ENCODE measurements around the gene TCAF1. TPM values are rescaled to one million over a fixed set of nuclear protein-coding genes. Genes with fewer than 3 reads are reported as not detected.
"Not testable (repeated sequence)": the region's sequence is repeated elsewhere in the genome, so short reads cannot be mapped to it uniquely, and the experiment has no call there.

Gene TCAF1
- total RNA-seq, 6 donors from 2014 or later = 17.8 to 40.1 (median 26.5) TPM

DNA sequence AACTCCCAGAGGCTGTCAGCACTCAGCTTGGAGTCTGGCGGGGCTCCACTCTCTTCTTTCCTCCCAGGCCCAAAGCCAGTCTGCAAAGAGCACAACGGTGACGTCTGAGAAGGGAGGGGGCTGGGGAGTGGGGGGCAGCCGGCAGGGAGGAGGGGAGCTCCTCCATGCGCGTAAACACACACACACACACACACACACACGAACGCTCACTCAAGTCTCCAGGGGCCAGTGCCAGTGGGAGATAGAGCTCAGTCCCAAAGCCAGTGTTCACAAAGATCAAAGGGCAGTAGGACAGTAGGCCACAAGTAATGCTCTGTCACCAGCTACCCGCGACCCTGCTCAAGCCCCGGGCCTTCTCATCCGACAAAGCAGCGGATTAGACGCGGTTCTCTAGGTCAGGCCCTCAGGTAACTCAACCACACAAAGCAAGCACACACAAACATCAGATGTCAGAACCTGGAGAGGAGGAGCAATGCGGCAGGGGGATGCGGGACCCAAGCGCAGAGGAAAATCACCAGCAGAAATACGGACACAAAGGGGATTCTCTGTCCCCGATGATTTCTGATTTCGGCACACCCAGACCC, 19.9 kb downstream of the TCAF1 start:
- TF ChIP-seq EP300 (IDR thresholded peaks at IDR 0.05) (no peak), POLR2AphosphoS5 (IDR thresholded peaks at IDR 0.05) (peak in 1 of 2 donors; percentile 41)
- H3K9me3 ChIP-seq = no peaks in the 10 kb centered on the region
- H3K36me3 ChIP-seq = no peaks in the 10 kb centered on the region
- WGBS, 2 donors = 18 to 20% methylated on average over 14 to 20 of the region's 21 CpGs
- H3K4me1 ChIP-seq = peaks cover 4 to 21% (median 7%) of the 10 kb centered on the region in 4 donors
- ATAC-seq (ENCODE audit: low FRiP score in 2 of 2) (peak; percentile 47 to 66), DNase-seq (peak in 1 of 2 donors; percentile 12)
- H3K27me3 ChIP-seq = no peaks in the 10 kb centered on the region
- H3K4me3 ChIP-seq = peak overlapping the region; percentile 30 to 61 (median 54)
- H3K27ac ChIP-seq = peak overlapping the region; percentile 64 to 85 (median 74)

GRCh38 chr7:143878884-143879283, 23.1 kb downstream of the TCAF1 start:
- Histone ChIP-seq H3K4me1 (peaks cover 4 to 14% (median 7%) of the 10 kb centered on the region in 4 donors), H3K27me3 (no peaks in the 10 kb centered on the region), H3K27ac (no peak overlapping the region), H3K4me3 (no peak overlapping the region), H3K36me3 (peaks cover 0 to 18% (median 9%) of the 10 kb centered on the region in 4 donors), H3K9me3 (no peaks in the 10 kb centered on the region)
- no peak for DNase-seq
- 60 to 75% methylated on average over 4 of the region's 4 CpGs for WGBS, 2 donors
- TF ChIP-seq EP300 (IDR thresholded peaks at IDR 0.05) (no peak), POLR2AphosphoS5 (IDR thresholded peaks at IDR 0.05) (no peak), POLR2A (IDR thresholded peaks at IDR 0.05) (no peak)
- TF ChIP-seq, protein P1, sequence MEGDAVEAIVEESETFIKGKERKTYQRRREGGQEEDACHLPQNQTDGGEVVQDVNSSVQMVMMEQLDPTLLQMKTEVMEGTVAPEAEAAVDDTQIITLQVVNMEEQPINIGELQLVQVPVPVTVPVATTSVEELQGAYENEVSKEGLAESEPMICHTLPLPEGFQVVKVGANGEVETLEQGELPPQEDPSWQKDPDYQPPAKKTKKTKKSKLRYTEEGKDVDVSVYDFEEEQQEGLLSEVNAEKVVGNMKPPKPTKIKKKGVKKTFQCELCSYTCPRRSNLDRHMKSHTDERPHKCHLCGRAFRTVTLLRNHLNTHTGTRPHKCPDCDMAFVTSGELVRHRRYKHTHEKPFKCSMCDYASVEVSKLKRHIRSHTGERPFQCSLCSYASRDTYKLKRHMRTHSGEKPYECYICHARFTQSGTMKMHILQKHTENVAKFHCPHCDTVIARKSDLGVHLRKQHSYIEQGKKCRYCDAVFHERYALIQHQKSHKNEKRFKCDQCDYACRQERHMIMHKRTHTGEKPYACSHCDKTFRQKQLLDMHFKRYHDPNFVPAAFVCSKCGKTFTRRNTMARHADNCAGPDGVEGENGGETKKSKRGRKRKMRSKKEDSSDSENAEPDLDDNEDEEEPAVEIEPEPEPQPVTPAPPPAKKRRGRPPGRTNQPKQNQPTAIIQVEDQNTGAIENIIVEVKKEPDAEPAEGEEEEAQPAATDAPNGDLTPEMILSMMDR (IDR thresholded peaks at IDR 0.05) = no peak
- ATAC-seq (ENCODE audit: low FRiP score in 2 of 2) = no peak

GRCh38 chr7:143877098-143877497, 24.9 kb downstream of the TCAF1 start:
- Histone ChIP-seq H3K27ac (no peak overlapping the region), H3K36me3 (peaks cover 0 to 18% (median 9%) of the 10 kb centered on the region in 4 donors), H3K9me3 (no peaks in the 10 kb centered on the region), H3K27me3 (no peaks in the 10 kb centered on the region), H3K4me3 (no peak overlapping the region), H3K4me1 (peaks cover 0 to 6% (median 2%) of the 10 kb centered on the region in 4 donors)
- DNase-seq (no peak), ATAC-seq (ENCODE audit: low FRiP score in 2 of 2) (no peak)
- WGBS, 2 donors = 96 to 98% methylated on average over 3 of the region's 3 CpGs
- no peak for TF ChIP-seq EP300 (IDR thresholded peaks at IDR 0.05)
- TF ChIP-seq POLR2AphosphoS5 (IDR thresholded peaks at IDR 0.05) = no peak
- TF ChIP-seq POLR2A (IDR thresholded peaks at IDR 0.05) = no peak
- TF ChIP-seq, protein P1 (IDR thresholded peaks at IDR 0.05) = no peak

GRCh38 chr7:143876218-143876617, 25.8 kb downstream of the TCAF1 start:
- Histone ChIP-seq H3K4me3 (no peak overlapping the region), H3K4me1 (no peaks in the 10 kb centered on the region), H3K36me3 (peaks cover 0 to 18% (median 9%) of the 10 kb centered on the region in 4 donors), H3K9me3 (no peaks in the 10 kb centered on the region), H3K27me3 (no peaks in the 10 kb centered on the region), H3K27ac (no peak overlapping the region)
- 93 to 98% methylated on average over 9 of the region's 9 CpGs for WGBS, 2 donors
- TF ChIP-seq EP300 (IDR thresholded peaks at IDR 0.05) (no peak), POLR2A (IDR thresholded peaks at IDR 0.05) (no peak), POLR2AphosphoS5 (IDR thresholded peaks at IDR 0.05) (no peak)
- TF ChIP-seq, protein P1 (IDR thresholded peaks at IDR 0.05) = no peak
- peak in 1 of 2 donors; percentile 33 for DNase-seq
- ATAC-seq (ENCODE audit: low FRiP score in 2 of 2) = peak in 1 of 2 donors; percentile 31

DNA sequence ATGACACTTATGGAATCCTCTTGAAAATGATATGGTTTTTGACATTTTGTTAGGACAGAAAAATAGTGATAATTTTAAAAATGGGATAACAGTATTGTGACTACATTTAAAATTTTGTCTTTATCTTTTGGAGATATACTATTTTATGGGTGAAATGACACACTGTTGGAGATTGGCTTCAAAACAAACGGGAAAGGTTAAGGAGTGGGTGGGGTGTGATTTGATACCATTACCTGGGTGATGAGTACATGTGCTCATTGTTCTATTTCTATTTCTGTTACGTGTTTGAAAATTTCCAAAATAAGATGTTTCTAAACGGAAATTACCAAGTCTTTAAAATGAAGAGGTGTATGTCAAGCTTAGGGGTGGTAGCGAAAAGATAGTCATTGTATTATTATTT, 28.7 kb downstream of the TCAF1 start:
- H3K9me3 ChIP-seq; H3K27ac ChIP-seq; H3K4me1 ChIP-seq; H3K27me3 ChIP-seq; ATAC-seq (ENCODE audit: low FRiP score in 2 of 2); H3K4me3 ChIP-seq; DNase-seq: not testable (repeated sequence)
- WGBS, 2 donors = 87 to 94% methylated on average over 4 of the region's 4 CpGs
- H3K36me3 ChIP-seq = peaks cover 0 to 18% (median 9%) of the 10 kb centered on the region in 4 donors

DNA sequence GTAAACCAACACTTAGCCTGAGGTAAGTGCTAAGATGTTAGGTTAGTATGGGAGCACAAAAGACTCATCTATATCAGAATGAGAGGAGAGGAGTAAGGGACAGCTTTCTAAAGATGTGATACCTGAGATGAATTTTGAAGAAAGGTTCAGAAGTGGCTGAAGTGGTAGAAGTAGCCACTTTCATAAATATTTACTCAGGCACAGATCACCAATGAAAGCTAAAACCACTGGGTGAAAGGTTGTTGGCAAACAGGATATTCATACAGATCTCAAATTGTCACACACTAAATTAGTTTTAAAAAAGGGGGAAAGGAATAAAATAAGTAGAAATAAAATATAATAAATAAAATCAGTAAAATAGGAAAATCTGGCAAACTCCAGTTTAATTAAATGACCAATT, 30.4 kb downstream of the TCAF1 start:
- not testable (repeated sequence) for H3K27me3 ChIP-seq; H3K27ac ChIP-seq; DNase-seq; ATAC-seq (ENCODE audit: low FRiP score in 2 of 2); H3K4me3 ChIP-seq; H3K4me1 ChIP-seq; H3K9me3 ChIP-seq
- peaks cover 0 to 18% (median 9%) of the 10 kb centered on the region in 4 donors for H3K36me3 ChIP-seq

- H3K4me1 ChIP-seq; H3K9me3 ChIP-seq; H3K27me3 ChIP-seq; H3K27ac ChIP-seq; H3K4me3 ChIP-seq; H3K36me3 ChIP-seq; DNase-seq; ATAC-seq (ENCODE audit: low FRiP score in 2 of 2): not testable (repeated sequence)
- WGBS, 2 donors = no CpG with 5 or more reads among the region's 2 CpGs
Observed at GRCh38 chr7:143857994-143858393, 44.0 kb downstream of the TCAF1 start.

- not testable (repeated sequence) for ATAC-seq (ENCODE audit: low FRiP score in 2 of 2); DNase-seq; H3K9me3 ChIP-seq; H3K4me1 ChIP-seq; H3K4me3 ChIP-seq; H3K36me3 ChIP-seq; H3K27me3 ChIP-seq; H3K27ac ChIP-seq
- WGBS, 2 donors = no CpG with 5 or more reads among the region's 1 CpG
Observed at GRCh38 chr7:143855443-143855842, 46.5 kb downstream of the TCAF1 start.
